HL-60 (cell line): Measurements from ENCODE around the gene HSBP1L1.
"Not testable (repeated sequence)": the region's sequence is repeated elsewhere in the genome, so short reads cannot be mapped to it uniquely, and the experiment has no call there.

Experiments
- DNase-seq, 2 experiments: peaks; one replicate each; pipeline ENCODE4 v3.0.0-alpha.2; 2010 to 2020; ENCODE audit warnings: low read depth in 1 of 2, low spot score in 1 of 2
- H3K27ac ChIP-seq: fragments of 250-450 bp; sonication (Bioruptor Pico); replicated peaks from 2 replicates; pipeline ENCODE4 v1.5.1; 2020; ENCODE audit warnings: mild to moderate bottlenecking, moderate library complexity
- H3K27me3 ChIP-seq: fragments of 250-450 bp; sonication (Bioruptor Pico); 2 replicates; pipeline ENCODE4 v1.5.1; 2021; ENCODE audit warnings: mild to moderate bottlenecking, moderate library complexity; ENCODE audit not compliant: insufficient read depth, poor library complexity, severe bottlenecking
- H3K4me3 ChIP-seq: replicated peaks from 2 replicates; pipeline ENCODE4 v1.5.1; 2011; ENCODE audit warnings: mild to moderate bottlenecking, control low read depth, low read length; ENCODE audit not compliant: insufficient read depth
- CTCF ChIP-seq: IDR thresholded peaks from one replicate; pipeline ENCODE4 v1.5.1; 2011; ENCODE audit warnings: low read length, control low read depth, inconsistent platforms; ENCODE audit not compliant: insufficient read depth
- GABPA ChIP-seq: IDR thresholded peaks from 2 replicates; pipeline ENCODE4 v1.6.1; 2012; ENCODE audit warnings: low read depth
- POLR2AphosphoS5 ChIP-seq: IDR thresholded peaks from 2 replicates; pipeline ENCODE4 v1.6.1; 2012; ENCODE audit warnings: low read depth
- REST ChIP-seq: IDR thresholded peaks from 2 replicates; pipeline ENCODE4 v1.6.1; 2012; ENCODE audit warnings: low read depth; ENCODE audit not compliant: insufficient replicate concordance
- SPI1 ChIP-seq: IDR thresholded peaks from 2 replicates; pipeline ENCODE4 v1.6.1; 2012; ENCODE audit warnings: low read depth, mild to moderate bottlenecking, borderline replicate concordance

The HSBP1L1 gene

GRCh38 chr18:79988071-79988450, 23.6 kb downstream of the HSBP1L1 start:
- peak; percentile 81 to 85 for DNase-seq
- TF ChIP-seq GABPA (no peak), CTCF (peak; percentile 39)
- H3K4me3 ChIP-seq: peak overlapping the region; percentile 98

GRCh38 chr18:79988451-79989194, 24.2 kb downstream of the HSBP1L1 start, which contains the start of gene TXNL4A:
Gene TXNL4A (minus strand): TSS chr18:79988563. CDS start chr18:79988392, 171 bp downstream.
- DNase-seq: peak; percentile 91 to 97
- H3K27me3 ChIP-seq: no peaks in the 10 kb centered on the region
- H3K27ac ChIP-seq: peak within 1 kb of the TSS; percentile 80
- peak within 1 kb of the TSS; percentile 98 for H3K4me3 ChIP-seq
- no peak; the same call in 1 of the 2 replicates for TF ChIP-seq GABPA
- TF ChIP-seq POLR2AphosphoS5: peak; percentile 91
- no peak for TF ChIP-seq CTCF

More at GRCh38 chr18:79988071-79988450, 23.6 kb downstream of the HSBP1L1 start:
- Histone ChIP-seq H3K27me3 (no peaks in the 10 kb centered on the region), H3K27ac (peak overlapping the region; percentile 80)

GRCh38 chr18:79989195-79989497, 24.7 kb downstream of the HSBP1L1 start:
- Histone ChIP-seq H3K4me3 (peak overlapping the region; percentile 98), H3K27ac (peak overlapping the region; percentile 80), H3K27me3 (no peaks in the 10 kb centered on the region)
- DNase-seq: peak in 1 of 2 experiments; percentile 36
- TF ChIP-seq REST: no peak
- TF ChIP-seq CTCF: no peak
- TF ChIP-seq GABPA: no peak
- no peak for TF ChIP-seq POLR2AphosphoS5
- no peak for TF ChIP-seq SPI1

DNA sequence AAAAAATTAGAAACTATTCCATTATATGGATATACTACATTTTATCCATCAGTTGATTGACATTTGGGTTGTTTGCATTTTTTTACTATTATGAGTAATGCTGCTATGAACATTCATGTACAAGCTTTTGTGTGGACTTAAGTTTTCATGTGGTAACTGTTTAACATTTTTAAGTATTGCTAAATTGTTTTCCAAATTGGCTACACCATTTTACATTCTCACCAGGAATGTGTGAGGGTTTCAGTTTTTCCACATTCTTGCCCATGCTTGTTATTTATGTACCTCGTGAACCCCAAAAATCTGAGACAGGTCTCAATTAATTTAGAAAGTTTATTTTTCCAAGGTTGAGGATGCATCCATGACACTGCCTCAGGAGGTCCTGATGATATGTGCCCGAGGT, 27.1 kb downstream of the HSBP1L1 start:
- Histone ChIP-seq H3K4me3 (no peak overlapping the region), H3K27me3 (no peaks in the 10 kb centered on the region), H3K27ac (no peak overlapping the region)
- no peak for DNase-seq
- TF ChIP-seq REST (no peak), SPI1 (no peak), POLR2AphosphoS5 (no peak), CTCF (no peak), GABPA (no peak)

- not testable (repeated sequence) for DNase-seq, H3K27ac ChIP-seq, H3K27me3 ChIP-seq, H3K4me3 ChIP-seq
Measured at GRCh38 chr18:79999701-80000100, 35.3 kb downstream of the HSBP1L1 start.
